HepG2 (cell line): ENCODE results near the gene SULT2B1. TPM values are rescaled to one million over a fixed set of nuclear protein-coding genes. Genes with fewer than 3 reads are reported as not detected.

Source experiments
- ATF4 ChIP-seq, 2 experiments: fragments of 450-650 bp in 1 of 2; sonication (generic) in 1 of 2; formaldehyde crosslinking; IDR thresholded peaks; 2 replicates each; pipeline versions ENCODE4 v1.5.0 to v1.8.0; 2020 to 2022; ENCODE audit warnings: mild to moderate bottlenecking in 1 of 2, missing genetic modification reagents in 1 of 2
- FOXM1 ChIP-seq: sonication (generic); formaldehyde crosslinking; IDR thresholded peaks from 2 replicates; pipeline ENCODE4 v1.5.0; 2020; ENCODE audit warnings: missing genetic modification reagents
- GATAD2A ChIP-seq: IDR thresholded peaks from 2 replicates; pipeline ENCODE4 v1.6.1; 2016
- HOXD1 ChIP-seq: sonication (generic); formaldehyde crosslinking; IDR thresholded peaks from 2 replicates; pipeline ENCODE4 v1.5.0; 2020; ENCODE audit warnings: missing genetic modification reagents
- MED1 ChIP-seq: sonication (generic); formaldehyde crosslinking; IDR thresholded peaks from 2 replicates; pipeline ENCODE4 v1.4.0; 2020; ENCODE audit warnings: missing genetic modification reagents
- MED8 ChIP-seq: sonication (generic); formaldehyde crosslinking; IDR thresholded peaks from 2 replicates; pipeline ENCODE4 v1.8.1; 2023; ENCODE audit warnings: mild to moderate bottlenecking, missing genetic modification reagents; ENCODE audit not compliant: insufficient replicate concordance
- NFYC ChIP-seq: IDR thresholded peaks from 2 replicates; pipeline ENCODE4 v1.6.1; 2016; ENCODE audit warnings: missing genetic modification reagents, missing compliant biosample characterization
- PATZ1 ChIP-seq: sonication (generic); formaldehyde crosslinking; IDR thresholded peaks from 2 replicates; pipeline ENCODE4 v1.4.0; 2020; ENCODE audit warnings: missing genetic modification reagents
- SALL2 ChIP-seq: sonication (generic); formaldehyde crosslinking; IDR thresholded peaks from 2 replicates; pipeline ENCODE4 v1.8.1; 2023; ENCODE audit warnings: mild to moderate bottlenecking, missing genetic modification reagents, inconsistent platforms
- SKIL ChIP-seq: sonication (generic); formaldehyde crosslinking; IDR thresholded peaks from 2 replicates; pipeline ENCODE4 v1.8.0; 2022; ENCODE audit warnings: missing genetic modification reagents, mild to moderate bottlenecking, moderate library complexity, borderline replicate concordance
- ZNF367 ChIP-seq: sonication (generic); formaldehyde crosslinking; IDR thresholded peaks from 2 replicates; pipeline ENCODE4 v1.4.0; 2020; ENCODE audit warnings: missing genetic modification reagents, borderline replicate concordance
- ZNF569 ChIP-seq: sonication (generic); formaldehyde crosslinking; IDR thresholded peaks from 2 replicates; pipeline ENCODE4 v1.5.0; 2020; ENCODE audit warnings: mild to moderate bottlenecking, missing genetic modification reagents, moderate library complexity, borderline replicate concordance
- ZNF674 ChIP-seq: sonication (generic); formaldehyde crosslinking; IDR thresholded peaks from 2 replicates; pipeline ENCODE4 v1.5.0; 2020; ENCODE audit warnings: low read depth, mild to moderate bottlenecking, missing genetic modification reagents
- polyA plus RNA-seq, 8 experiments: library from polyadenylated mRNA; depleted of rRNA in 3 of 8; stranded (reverse) in 7 of 8; unstranded in 1 of 8; fragments of >200 nt; fragmentation: Illumina TruSeq in 4 of 8; extraction: Trizol in 4 of 8; gene quantifications; 2 replicates each; pipeline versions ENCODE4 v1.2.1 to v1.2.3, GENCODE V29; 2011 to 2016; ENCODE audit warnings: low read depth in 4 of 8, missing spikeins in 1 of 8, mixed read lengths in 1 of 8; ENCODE audit not compliant: insufficient read depth in 1 of 8
- total RNA-seq, 5 experiments: library from RNA; depleted of rRNA; stranded (reverse); fragments of >200 nt; fragmentation: Illumina TruSeq; extraction: Trizol; gene quantifications; 2 replicates each; pipeline ENCODE4 v1.2.3, GENCODE V29; 2016; ENCODE audit warnings: low read depth in 1 of 5
- TF ChIP-seq, protein P1 (sequence below): sonication (generic); formaldehyde crosslinking; IDR thresholded peaks from 2 replicates; pipeline ENCODE4 v1.4.0; 2020; ENCODE audit warnings: missing genetic modification reagents, mild to moderate bottlenecking, borderline replicate concordance
- TF ChIP-seq, protein P2 (sequence below): sonication (generic); formaldehyde crosslinking; conservative IDR thresholded peaks from 2 replicates; pipeline ENCODE4 v1.4.0; 2020; ENCODE audit warnings: missing genetic modification reagents
- TF ChIP-seq, protein P3 (sequence below): sonication (generic); formaldehyde crosslinking; IDR thresholded peaks from 2 replicates; pipeline ENCODE4 v1.8.1; 2023; ENCODE audit warnings: mild to moderate bottlenecking, missing genetic modification reagents

SULT2B1 gene
- total and polyA plus RNA-seq, 2 of the 13 experiments (the other 11 are each of a cell fraction or from before 2014, with no cell fraction given): 0.13 TPM; not detected in 1

DNA sequence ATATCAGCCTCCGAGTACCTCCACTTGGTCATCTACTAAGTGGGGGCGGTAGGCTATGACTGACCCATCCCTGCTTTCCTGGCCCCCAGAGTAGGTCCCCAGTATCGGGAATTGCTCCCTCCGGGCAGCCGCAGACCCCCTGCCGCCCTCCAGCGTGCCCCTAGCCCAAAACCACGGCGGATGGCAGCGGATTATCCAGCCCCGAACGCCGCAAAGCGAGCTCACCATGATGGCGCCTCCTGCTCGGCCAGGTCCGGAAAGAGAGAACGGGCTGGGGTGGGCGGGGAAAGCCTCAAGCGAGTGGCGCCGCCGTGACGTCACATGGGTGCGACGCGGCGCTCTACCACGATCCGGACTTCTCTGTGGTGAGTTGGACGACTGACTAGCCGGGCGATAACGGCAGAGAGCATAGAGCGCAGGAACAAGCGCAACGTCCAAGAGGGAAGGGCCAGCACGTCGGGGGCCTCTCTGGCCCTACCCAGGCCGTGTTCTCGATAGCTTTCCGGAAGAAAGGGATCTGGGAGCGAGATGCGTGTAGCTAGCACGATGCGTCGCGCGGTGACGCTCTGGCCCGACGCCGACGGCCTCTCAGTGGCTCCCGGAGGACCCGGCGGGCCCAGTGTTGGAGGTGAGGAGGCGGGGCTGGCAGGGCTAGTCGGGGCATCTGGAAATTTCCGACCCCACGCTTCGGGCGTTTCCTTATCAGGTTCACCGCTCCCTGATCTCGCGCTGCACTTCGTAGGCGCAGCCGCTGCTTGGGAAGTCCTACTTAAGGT, 67.1 kb downstream of the SULT2B1 start, which contains the start of the genes RPL18 and SPHK2 (continued):
- TF ChIP-seq ZNF674 (CRISPR knock-in tag) (no peak), ZNF569 (CRISPR knock-in tag) (0 out of 2 replicates have a peak, but pooled peaks have one; percentile 76), SALL2 (CRISPR knock-in tag) (peak; percentile 93; the same call in 1 of the 2 replicates), FOXM1 (CRISPR knock-in tag) (no peak), SKIL (CRISPR knock-in tag) (0 out of 2 replicates have a peak, but pooled peaks have one; percentile 53), GATAD2A (peak; percentile 74), MED1 (CRISPR knock-in tag) (peak; percentile 87), ATF4 (CRISPR knock-in tag; IDR thresholded peaks at IDR 0.05) (peak in 1 of 2 experiments; percentile 79; a peak in 2 of 4 replicates), NFYC (CRISPR knock-in tag) (peak; percentile 60), MED8 (CRISPR knock-in tag) (peak; percentile 12), ZNF367 (no peak), HOXD1 (CRISPR knock-in tag) (no peak), PATZ1 (CRISPR knock-in tag) (peak; percentile 26; the same call in 1 of the 2 replicates)
- TF ChIP-seq, protein P1, sequence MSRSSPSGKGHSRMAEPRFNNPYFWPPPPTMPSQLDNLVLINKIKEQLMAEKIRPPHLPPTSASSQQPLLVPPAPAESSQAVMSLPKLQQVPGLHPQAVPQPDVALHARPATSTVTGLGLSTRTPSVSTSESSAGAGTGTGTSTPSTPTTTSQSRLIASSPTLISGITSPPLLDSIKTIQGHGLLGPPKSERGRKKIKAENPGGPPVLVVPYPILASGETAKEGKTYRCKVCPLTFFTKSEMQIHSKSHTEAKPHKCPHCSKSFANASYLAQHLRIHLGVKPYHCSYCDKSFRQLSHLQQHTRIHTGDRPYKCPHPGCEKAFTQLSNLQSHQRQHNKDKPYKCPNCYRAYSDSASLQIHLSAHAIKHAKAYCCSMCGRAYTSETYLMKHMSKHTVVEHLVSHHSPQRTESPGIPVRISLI (CRISPR knock-in tag): peak; percentile 16; the same call in 1 of the 2 replicates
- TF ChIP-seq, protein P2, sequence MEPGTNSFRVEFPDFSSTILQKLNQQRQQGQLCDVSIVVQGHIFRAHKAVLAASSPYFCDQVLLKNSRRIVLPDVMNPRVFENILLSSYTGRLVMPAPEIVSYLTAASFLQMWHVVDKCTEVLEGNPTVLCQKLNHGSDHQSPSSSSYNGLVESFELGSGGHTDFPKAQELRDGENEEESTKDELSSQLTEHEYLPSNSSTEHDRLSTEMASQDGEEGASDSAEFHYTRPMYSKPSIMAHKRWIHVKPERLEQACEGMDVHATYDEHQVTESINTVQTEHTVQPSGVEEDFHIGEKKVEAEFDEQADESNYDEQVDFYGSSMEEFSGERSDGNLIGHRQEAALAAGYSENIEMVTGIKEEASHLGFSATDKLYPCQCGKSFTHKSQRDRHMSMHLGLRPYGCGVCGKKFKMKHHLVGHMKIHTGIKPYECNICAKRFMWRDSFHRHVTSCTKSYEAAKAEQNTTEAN (CRISPR knock-in tag): peak; percentile 62; the same call in 1 of the 2 replicates
- TF ChIP-seq, protein P3, sequence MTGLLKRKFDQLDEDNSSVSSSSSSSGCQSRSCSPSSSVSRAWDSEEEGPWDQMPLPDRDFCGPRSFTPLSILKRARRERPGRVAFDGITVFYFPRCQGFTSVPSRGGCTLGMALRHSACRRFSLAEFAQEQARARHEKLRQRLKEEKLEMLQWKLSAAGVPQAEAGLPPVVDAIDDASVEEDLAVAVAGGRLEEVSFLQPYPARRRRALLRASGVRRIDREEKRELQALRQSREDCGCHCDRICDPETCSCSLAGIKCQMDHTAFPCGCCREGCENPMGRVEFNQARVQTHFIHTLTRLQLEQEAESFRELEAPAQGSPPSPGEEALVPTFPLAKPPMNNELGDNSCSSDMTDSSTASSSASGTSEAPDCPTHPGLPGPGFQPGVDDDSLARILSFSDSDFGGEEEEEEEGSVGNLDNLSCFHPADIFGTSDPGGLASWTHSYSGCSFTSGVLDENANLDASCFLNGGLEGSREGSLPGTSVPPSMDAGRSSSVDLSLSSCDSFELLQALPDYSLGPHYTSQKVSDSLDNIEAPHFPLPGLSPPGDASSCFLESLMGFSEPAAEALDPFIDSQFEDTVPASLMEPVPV (CRISPR knock-in tag): no peak; the same call in none of the 2 replicates
